ENCODE results near the gene TRIM8. TPM values are rescaled to one million over a fixed set of nuclear protein-coding genes. Genes with fewer than 3 reads are reported as not detected.

Gene TRIM8, protein sequence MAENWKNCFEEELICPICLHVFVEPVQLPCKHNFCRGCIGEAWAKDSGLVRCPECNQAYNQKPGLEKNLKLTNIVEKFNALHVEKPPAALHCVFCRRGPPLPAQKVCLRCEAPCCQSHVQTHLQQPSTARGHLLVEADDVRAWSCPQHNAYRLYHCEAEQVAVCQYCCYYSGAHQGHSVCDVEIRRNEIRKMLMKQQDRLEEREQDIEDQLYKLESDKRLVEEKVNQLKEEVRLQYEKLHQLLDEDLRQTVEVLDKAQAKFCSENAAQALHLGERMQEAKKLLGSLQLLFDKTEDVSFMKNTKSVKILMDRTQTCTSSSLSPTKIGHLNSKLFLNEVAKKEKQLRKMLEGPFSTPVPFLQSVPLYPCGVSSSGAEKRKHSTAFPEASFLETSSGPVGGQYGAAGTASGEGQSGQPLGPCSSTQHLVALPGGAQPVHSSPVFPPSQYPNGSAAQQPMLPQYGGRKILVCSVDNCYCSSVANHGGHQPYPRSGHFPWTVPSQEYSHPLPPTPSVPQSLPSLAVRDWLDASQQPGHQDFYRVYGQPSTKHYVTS
- 10 to 100 TPM; 39.5 to 39.8 TPM for total RNA-seq

DNA sequence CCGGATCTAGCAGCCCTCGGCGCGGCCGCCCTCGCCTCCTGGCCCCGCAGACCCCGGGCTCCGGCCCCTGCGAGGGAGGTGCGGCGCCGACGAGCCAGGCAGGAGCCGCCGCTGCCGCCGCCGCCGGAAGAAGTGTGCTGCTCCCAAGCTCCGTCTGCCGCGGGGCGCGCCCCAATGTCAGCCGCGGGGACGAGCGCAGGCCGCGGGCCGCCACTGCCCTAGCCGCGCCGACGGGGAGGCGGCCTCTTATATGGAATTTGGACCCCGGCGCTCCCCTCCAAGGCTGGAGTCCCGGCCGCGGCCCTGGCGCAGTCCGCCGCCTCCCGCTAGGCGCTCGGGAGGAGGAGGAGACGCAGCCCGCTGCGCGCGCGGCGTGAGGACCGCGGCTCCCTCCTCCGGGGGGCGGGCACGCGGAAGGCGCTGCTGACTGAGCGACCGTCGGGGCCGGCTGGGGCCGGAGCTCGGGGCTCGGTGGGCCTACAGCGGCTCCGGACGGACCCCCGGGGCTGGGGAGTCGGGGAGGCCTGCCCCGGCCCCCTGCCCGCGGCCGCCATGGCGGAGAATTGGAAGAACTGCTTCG is at the start of gene TRIM8:
TSS of gene TRIM8 (plus strand) at position 414 of the 580 bp plus-strand sequence. CDS start at position 553, 139 bp downstream.
- Mint-ChIP-seq H3K9me3 (no peaks in the 10 kb centered on the region), H3K27ac (peak within 1 kb of the TSS; percentile 95), H3K36me3 (ENCODE audit: low read depth) (peaks cover 30% of the 10 kb centered on the region), H3K27me3 (no peaks in the 10 kb centered on the region), H3K4me3 (peak within 1 kb of the TSS; percentile 99), H3K4me1 (ENCODE audit: low read depth) (peaks cover 38% of the 10 kb centered on the region)
- ChIA-PET POLR2A (interaction anchor here (0.6 to 4.5 kb wide), 16 partner anchors 10 to 194 kb away, joined by 3 to 35 read pairs (median 4); partner anchors contain the start of genes ARL3, SFXN2 and WBP1L), CTCF (interaction anchor here (0.8 to 3.8 kb wide), 13 partner anchors 9 to 180 kb away, joined by 4 to 22 read pairs (median 7); partner anchors contain the start of genes ACTR1A, ARL3 and SFXN2)
- no peak for ATAC-seq
- intact Hi-C loops (cut with micrococcal nuclease) = no loop called here
- TF ChIP-seq, protein P1, sequence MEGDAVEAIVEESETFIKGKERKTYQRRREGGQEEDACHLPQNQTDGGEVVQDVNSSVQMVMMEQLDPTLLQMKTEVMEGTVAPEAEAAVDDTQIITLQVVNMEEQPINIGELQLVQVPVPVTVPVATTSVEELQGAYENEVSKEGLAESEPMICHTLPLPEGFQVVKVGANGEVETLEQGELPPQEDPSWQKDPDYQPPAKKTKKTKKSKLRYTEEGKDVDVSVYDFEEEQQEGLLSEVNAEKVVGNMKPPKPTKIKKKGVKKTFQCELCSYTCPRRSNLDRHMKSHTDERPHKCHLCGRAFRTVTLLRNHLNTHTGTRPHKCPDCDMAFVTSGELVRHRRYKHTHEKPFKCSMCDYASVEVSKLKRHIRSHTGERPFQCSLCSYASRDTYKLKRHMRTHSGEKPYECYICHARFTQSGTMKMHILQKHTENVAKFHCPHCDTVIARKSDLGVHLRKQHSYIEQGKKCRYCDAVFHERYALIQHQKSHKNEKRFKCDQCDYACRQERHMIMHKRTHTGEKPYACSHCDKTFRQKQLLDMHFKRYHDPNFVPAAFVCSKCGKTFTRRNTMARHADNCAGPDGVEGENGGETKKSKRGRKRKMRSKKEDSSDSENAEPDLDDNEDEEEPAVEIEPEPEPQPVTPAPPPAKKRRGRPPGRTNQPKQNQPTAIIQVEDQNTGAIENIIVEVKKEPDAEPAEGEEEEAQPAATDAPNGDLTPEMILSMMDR (IDR thresholded peaks at IDR 0.05) = no peak
- peak; percentile 70 for DNase-seq

DNA sequence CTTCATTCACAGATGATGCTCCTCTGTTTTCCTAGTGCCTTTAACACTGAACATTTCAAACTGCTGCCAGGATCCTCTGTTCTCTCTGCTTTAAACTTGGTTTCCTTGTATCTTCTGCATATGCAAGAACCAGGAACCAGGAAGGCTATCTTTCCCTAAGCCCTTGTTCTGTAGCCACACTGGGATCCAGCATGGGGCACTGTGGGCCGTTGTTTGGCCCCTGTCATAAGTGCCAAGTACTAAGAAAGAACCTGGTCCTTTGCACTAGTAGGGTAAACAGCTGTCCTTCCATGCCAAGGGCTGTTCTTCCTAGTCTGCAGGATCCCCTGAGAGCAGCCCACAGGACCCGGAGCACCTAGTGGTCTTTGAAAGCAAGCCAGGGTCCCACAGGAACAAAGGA is 49.0 kb upstream of the TRIM8 start:
- no peak for DNase-seq
- ChIA-PET CTCF (interaction anchor here (1.0 to 5.1 kb wide), 12 partner anchors 9 to 116 kb away, joined by 3 to 29 read pairs (median 5); no protein-coding TSS in a partner anchor), POLR2A (no interaction called here)
- Mint-ChIP-seq H3K27me3 (no peaks in the 10 kb centered on the region), H3K4me1 (ENCODE audit: low read depth) (no peaks in the 10 kb centered on the region), H3K36me3 (ENCODE audit: low read depth) (peaks cover 5% of the 10 kb centered on the region), H3K4me3 (no peak overlapping the region), H3K27ac (no peak overlapping the region), H3K9me3 (no peaks in the 10 kb centered on the region)
- no peak for ATAC-seq
- TF ChIP-seq, protein P1 (IDR thresholded peaks at IDR 0.05) = no peak
- intact Hi-C loops (cut with micrococcal nuclease) = loop anchor here (5.0 kb wide), 1 partner anchor 93 kb away; the partner anchor contains the start of genes ACTR1A and SUFU

DNA sequence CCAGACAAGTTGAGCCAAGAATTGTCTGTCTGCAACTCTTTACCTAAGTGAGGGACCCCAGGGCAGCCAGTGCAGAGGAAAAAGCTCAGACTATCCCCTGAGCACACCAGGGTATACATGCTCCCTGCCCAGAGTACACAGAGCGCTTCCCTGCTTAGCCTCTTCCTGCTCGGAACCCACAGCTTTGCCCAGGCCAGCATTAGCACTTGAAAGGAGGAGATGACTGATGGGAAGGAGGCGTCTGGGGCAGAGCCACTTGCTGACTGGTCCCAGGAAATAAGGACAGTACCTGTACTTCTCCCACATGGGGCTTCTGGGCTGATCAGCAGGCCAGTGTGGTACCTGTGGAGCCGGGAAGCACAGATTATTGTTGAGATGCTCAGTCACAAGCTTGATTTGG is 48.4 kb upstream of the TRIM8 start:
- no peak overlapping the region for H3K27ac Mint-ChIP-seq

DNA sequence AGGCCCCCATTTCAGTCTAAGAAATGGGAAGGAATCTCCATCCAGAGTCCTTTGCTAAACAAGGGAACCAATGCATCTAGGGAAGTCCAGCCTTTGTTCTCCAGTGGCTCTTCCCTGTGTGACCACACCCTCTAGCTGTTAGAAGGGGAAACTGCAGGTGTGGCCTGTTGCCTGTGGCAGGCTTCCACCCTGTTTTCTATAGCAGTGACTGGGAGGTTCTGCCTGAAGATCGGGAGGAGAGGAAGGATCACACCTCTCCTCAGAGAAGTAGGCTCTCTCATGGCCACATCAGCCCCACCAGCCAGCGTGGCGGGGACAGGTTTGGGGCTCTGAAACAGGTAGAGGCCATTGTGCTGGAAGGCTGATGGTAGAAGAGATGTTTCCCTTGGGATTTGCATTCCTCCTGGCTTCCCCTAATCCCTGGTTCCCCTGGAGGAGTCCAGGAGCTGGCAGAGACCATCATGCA is 47.7 kb upstream of the TRIM8 start:
- no peaks in the 10 kb centered on the region for H3K4me1 Mint-ChIP-seq (ENCODE audit: low read depth)
- no peak overlapping the region for H3K27ac Mint-ChIP-seq
- CTCF ChIA-PET = interaction anchor here (0.7 to 5.1 kb wide), 14 partner anchors 10 to 367 kb away, joined by 3 to 29 read pairs (median 4); no protein-coding TSS in a partner anchor
- peak; percentile 53 for DNase-seq
- H3K27me3 Mint-ChIP-seq = no peaks in the 10 kb centered on the region
- no peak overlapping the region for H3K4me3 Mint-ChIP-seq
- intact Hi-C loops (cut with micrococcal nuclease) = loop anchor here (5.0 kb wide), 1 partner anchor 94 kb away; the partner anchor contains the start of genes ACTR1A and SUFU
- POLR2A ChIA-PET = interaction anchor here (0.6 to 0.7 kb wide), 2 partner anchors 13 to 282 kb away, joined by 3 read pairs; no protein-coding TSS in a partner anchor
- peaks cover 5% of the 10 kb centered on the region for H3K36me3 Mint-ChIP-seq (ENCODE audit: low read depth)
- H3K9me3 Mint-ChIP-seq = no peaks in the 10 kb centered on the region
- peak; percentile 84 for ATAC-seq
- TF ChIP-seq, protein P1 (IDR thresholded peaks at IDR 0.05) = peak; percentile 77

More for the DNA sequence above, 48.4 kb upstream of the TRIM8 start:
- TF ChIP-seq, protein P1 (IDR thresholded peaks at IDR 0.05) = no peak
- CTCF ChIA-PET = interaction anchor here (0.9 to 5.1 kb wide), 15 partner anchors 9 to 267 kb away, joined by 3 to 29 read pairs (median 4); no protein-coding TSS in a partner anchor
- Mint-ChIP-seq H3K4me1 (ENCODE audit: low read depth) (no peaks in the 10 kb centered on the region), H3K9me3 (no peaks in the 10 kb centered on the region), H3K4me3 (no peak overlapping the region), H3K36me3 (ENCODE audit: low read depth) (peaks cover 5% of the 10 kb centered on the region), H3K27me3 (no peaks in the 10 kb centered on the region)
- intact Hi-C loops (cut with micrococcal nuclease) = loop anchor here (5.0 kb wide), 1 partner anchor 94 kb away; the partner anchor contains the start of genes ACTR1A and SUFU
- POLR2A ChIA-PET = interaction anchor here (0.6 to 0.7 kb wide), 3 partner anchors 14 to 282 kb away, joined by 3 read pairs; no protein-coding TSS in a partner anchor
- no peak for ATAC-seq
- no peak for DNase-seq
